Stimulated activated CD8-positive, alpha-beta memory T cell treated with anti-CD3 and anti-CD28 coated beads, Interleukin-7, amount 100 ng/mL, for 1 hour (primary cell): ENCODE results near the gene MAGOHB.

Experiments
- DNase-seq, 2 donors: peaks; one replicate each; pipeline ENCODE4 v3.0.0-alpha.2; 2020; ENCODE audit warnings: low read depth in 2 of 2

MAGOHB gene

DNA sequence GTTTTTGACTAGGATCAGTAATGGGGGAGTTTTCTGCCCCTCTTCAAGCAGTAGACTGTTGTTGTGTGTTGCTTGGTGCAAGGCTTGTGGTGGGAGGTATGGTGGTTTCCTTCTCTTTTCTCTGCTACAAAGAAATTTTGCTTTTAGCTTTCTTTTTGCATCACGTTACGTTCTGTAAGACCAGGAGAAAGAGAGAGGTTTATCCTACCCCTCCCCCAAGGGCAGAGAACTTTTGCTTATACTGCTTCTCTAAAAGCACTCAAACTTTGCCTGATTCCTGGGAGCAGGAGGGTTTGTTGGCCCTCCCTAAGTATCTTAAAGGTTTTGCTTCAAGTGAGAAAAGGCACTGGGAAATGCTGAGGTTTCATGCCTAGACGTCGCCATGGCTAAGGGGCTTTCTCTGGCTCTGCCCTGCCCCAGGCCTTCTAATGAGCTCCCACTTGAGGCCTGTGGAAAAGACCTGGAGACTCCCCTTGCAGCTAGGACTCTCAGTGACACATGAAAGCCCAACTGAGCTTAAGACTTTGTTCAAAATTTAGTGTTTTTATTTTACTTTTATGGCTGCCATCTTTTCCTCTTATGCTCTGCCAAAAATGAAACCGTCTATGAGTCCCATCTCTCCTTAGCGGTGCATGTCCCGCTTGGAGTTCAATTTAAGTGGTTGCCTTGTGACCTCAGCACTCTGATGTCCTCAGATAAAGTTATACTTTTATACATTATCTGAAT is 58.5 kb downstream of the MAGOHB start:
- DNase-seq: no peak

DNA sequence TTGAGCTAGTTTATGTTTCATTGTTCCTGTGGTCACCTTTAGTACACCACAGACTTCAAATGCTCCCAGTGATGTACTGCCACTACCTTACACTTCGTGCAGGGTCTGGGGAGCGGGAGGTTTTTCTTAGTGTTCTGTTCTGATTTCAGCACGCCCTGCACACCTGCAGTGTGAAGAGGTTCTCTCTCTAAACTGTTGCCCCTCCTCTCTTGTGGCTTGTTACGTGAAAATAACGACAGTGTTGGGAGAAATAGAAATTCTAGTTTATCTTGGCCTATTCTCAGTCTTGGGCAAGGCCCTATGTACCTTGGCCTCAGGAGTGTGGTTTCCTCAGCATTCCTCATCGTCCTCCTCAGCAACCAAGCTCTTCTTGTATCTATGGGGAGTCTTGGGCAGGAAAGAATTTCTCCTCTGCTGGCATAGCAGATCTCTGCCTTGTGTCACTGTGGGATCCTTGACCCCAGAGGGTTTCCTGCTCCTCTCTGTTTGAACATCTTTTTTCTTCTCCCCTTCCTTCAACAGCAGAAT is 59.1 kb downstream of the MAGOHB start:
- DNase-seq: no peak
